HCT116 (cell line): ENCODE data around the gene TTLL7. TPM values are rescaled to one million over a fixed set of nuclear protein-coding genes. Genes with fewer than 3 reads are reported as not detected.

ENCODE experiments used
- ATAC-seq: fragments of 200-7000 bp; cut with Tn5 transposase; 2 replicates; pipeline ENCODE4 v1.9.1; 2020; ENCODE audit warnings: mild to moderate bottlenecking, moderate library complexity
- BruUV-seq: library from RNA; stranded (reverse); fragments of 400-500 nt; replicated peaks from 2 replicates; lab custom pipeline; 2021; lab: Mats Ljungman, UMichigan
- CTCF ChIA-PET: fragments of 300-600 bp; sonication (Branson Sonifier 250); formaldehyde crosslinking; loops from one replicate; lab custom pipeline; 2021; ENCODE audit warnings: antibody characterized with exemption; lab: Charles Lee
- POLR2A ChIA-PET: fragments of 300-600, 350-600 bp; sonication (Branson Sonifier 250); formaldehyde crosslinking; loops from one replicate; lab custom pipeline; 2021; ENCODE audit warnings: antibody characterized with exemption; lab: Charles Lee
- RAD21 ChIA-PET, 2 experiments: fragments of 300-600 bp; sonication (Branson Sonifier 250); formaldehyde crosslinking; loops; one replicate each; lab custom pipeline; 2023; ENCODE audit warnings: low total read pairs in 2 of 2; ENCODE audit not compliant: uncharacterized antibody in 2 of 2, unreplicated experiment in 2 of 2, low non-redundant PET in 1 of 2; lab: Charles Lee
- DNase-seq: peaks from one replicate; pipeline ENCODE4 v3.0.0-alpha.2; 2010; ENCODE audit warnings: low read depth, low spot score
- H2AFZ ChIP-seq: fragments of 200-600 bp; shearing (Covaris generic), sonication (generic); 2 replicates; pipeline ENCODE4 v1.6.1; 2017; ENCODE audit warnings: low read depth, mixed run types, mixed read lengths, antibody characterized with exemption, low read length; ENCODE audit not compliant: poor library complexity, severe bottlenecking
- H3K27ac ChIP-seq: 2 replicates; pipeline ENCODE4 v1.5.1; 2012; ENCODE audit warnings: low read depth, low read length
- H3K27me3 ChIP-seq: fragments of 200-600 bp; sonication (generic); 2 replicates; pipeline ENCODE4 v1.6.1; 2016; ENCODE audit warnings: mixed run types, low read length, mixed read lengths; ENCODE audit not compliant: insufficient read depth
- H3K36me3 ChIP-seq, 2 experiments: fragments of 200-500 bp in 1 of 2; fragments of 200-600 bp in 1 of 2; sonication (Bioruptor generic) in 1 of 2; sonication (generic) in 1 of 2; 2 replicates each; pipeline versions ENCODE4 v1.5.1 to v1.6.1; 2014 to 2016; ENCODE audit warnings: low read length in 2 of 2, inconsistent platforms in 1 of 2, mixed read lengths in 1 of 2, mixed run types in 1 of 2; ENCODE audit not compliant: insufficient read depth in 2 of 2, control insufficient read depth in 1 of 2
- H3K4me1 ChIP-seq, 2 experiments: fragments of 200-600 bp in 1 of 2; sonication (generic) in 1 of 2; 2 replicates each; pipeline versions ENCODE4 v1.5.1 to v1.6.1; 2012 to 2017; ENCODE audit warnings: low read length in 2 of 2, inconsistent platforms in 1 of 2, mild to moderate bottlenecking in 1 of 2, mixed read lengths in 1 of 2, mixed run types in 1 of 2, moderate library complexity in 1 of 2; ENCODE audit not compliant: insufficient read depth in 2 of 2, control insufficient read depth in 1 of 2
- H3K4me2 ChIP-seq: fragments of 200-600 bp; sonication (generic); 2 replicates; pipeline ENCODE4 v1.6.1; 2017; ENCODE audit warnings: mixed run types, low read length, mixed read lengths
- H3K4me3 ChIP-seq, 2 experiments: fragments of 200-600 bp in 1 of 2; sonication (generic) in 1 of 2; replicated peaks in 1 of 2; 2 replicates each; pipeline ENCODE4 v1.5.1; 2011 to 2016; ENCODE audit warnings: low read length in 2 of 2, control low read depth in 1 of 2, low read depth in 1 of 2, mild to moderate bottlenecking in 1 of 2, mixed read lengths in 1 of 2, mixed run types in 1 of 2
- H3K79me2 ChIP-seq: fragments of 200-600 bp; sonication (generic); 2 replicates; pipeline ENCODE4 v1.6.1; 2017; ENCODE audit warnings: mild to moderate bottlenecking, mixed run types, low read length, moderate library complexity, mixed read lengths; ENCODE audit not compliant: insufficient read depth
- H3K9ac ChIP-seq: fragments of 200-600 bp; sonication (generic); 2 replicates; pipeline ENCODE4 v1.6.1; 2016; ENCODE audit warnings: low read length, mixed read lengths
- H3K9me2 ChIP-seq: fragments of 200-600 bp; sonication (generic), shearing (Covaris generic); 2 replicates; pipeline ENCODE4 v1.6.1; 2017; ENCODE audit warnings: mixed run types, mild to moderate bottlenecking, moderate library complexity; ENCODE audit not compliant: insufficient read depth
- H3K9me3 ChIP-seq, 2 experiments: fragments of 200-500 bp in 1 of 2; fragments of 200-600 bp in 1 of 2; sonication (Bioruptor generic) in 1 of 2; sonication (generic) in 1 of 2; 2 replicates each; pipeline ENCODE4 v1.6.1; 2014 to 2017; ENCODE audit warnings: low read length in 2 of 2, mixed read lengths in 2 of 2, inconsistent platforms in 1 of 2, low read depth in 1 of 2, mild to moderate bottlenecking in 1 of 2, mixed run types in 1 of 2, moderate library complexity in 1 of 2; ENCODE audit not compliant: control insufficient read depth in 1 of 2, insufficient read depth in 1 of 2
- H4K20me1 ChIP-seq: fragments of 200-600 bp; sonication (generic), shearing (Covaris generic); 2 replicates; pipeline ENCODE4 v1.6.1; 2017; ENCODE audit warnings: mixed run types, mild to moderate bottlenecking, moderate library complexity; ENCODE audit not compliant: insufficient read depth
- CBX3 ChIP-seq: IDR thresholded peaks from 2 replicates; pipeline ENCODE4 v1.6.1; 2012; ENCODE audit warnings: low read depth
- EGR1 ChIP-seq: IDR thresholded peaks from 2 replicates; pipeline ENCODE4 v1.6.1; 2012; ENCODE audit warnings: low read depth
- ELF1 ChIP-seq: IDR thresholded peaks from 2 replicates; pipeline ENCODE4 v1.6.1; 2012; ENCODE audit warnings: low read depth, borderline replicate concordance
- EZH2phosphoT487 ChIP-seq: fragments of 200-600 bp; IDR thresholded peaks from 2 replicates; pipeline ENCODE4 v1.6.1; 2018; ENCODE audit warnings: antibody characterized with exemption, borderline replicate concordance
- JUND ChIP-seq: IDR thresholded peaks from 2 replicates; pipeline ENCODE4 v1.6.1; 2012
- POLR2A ChIP-seq: IDR thresholded peaks from 2 replicates; pipeline ENCODE4 v1.7.0; 2011; ENCODE audit warnings: borderline replicate concordance; ENCODE audit not compliant: insufficient read depth, insufficient read length; ENCODE audit errors: extremely low read depth
- RAD21 ChIP-seq: IDR thresholded peaks from 2 replicates; pipeline ENCODE4 v1.6.1; 2012; ENCODE audit warnings: low read depth, mild to moderate bottlenecking
- SIN3A ChIP-seq: IDR thresholded peaks from 2 replicates; pipeline ENCODE4 v1.6.1; 2012; ENCODE audit warnings: low read depth
- SP1 ChIP-seq: IDR thresholded peaks from 2 replicates; pipeline ENCODE4 v1.6.1; 2012; ENCODE audit warnings: low read depth
- TCF7L2 ChIP-seq: IDR thresholded peaks from 2 replicates; pipeline ENCODE4 v1.7.0; 2011; ENCODE audit warnings: borderline replicate concordance, inconsistent platforms; ENCODE audit not compliant: insufficient read depth, insufficient read length; ENCODE audit errors: extremely low read depth
- intact Hi-C: fragments of 100-400 bp; cut with micrococcal nuclease; formaldehyde crosslinking; loops from 2 replicates; pipeline ENCODE4 v1.10.0; 2022
- total RNA-seq: library from RNA; stranded (reverse); gene quantifications from one replicate; pipeline ENCODE4 v1.2.1, GENCODE V29; 2021; ENCODE audit not compliant: unreplicated experiment
- TF ChIP-seq, protein P1 (sequence below): IDR thresholded peaks from 2 replicates; pipeline ENCODE4 v1.6.1; 2012; ENCODE audit warnings: low read depth

TTLL7 gene
- total RNA-seq, 1 experiment from 2014 or later = 21.2 TPM

DNA sequence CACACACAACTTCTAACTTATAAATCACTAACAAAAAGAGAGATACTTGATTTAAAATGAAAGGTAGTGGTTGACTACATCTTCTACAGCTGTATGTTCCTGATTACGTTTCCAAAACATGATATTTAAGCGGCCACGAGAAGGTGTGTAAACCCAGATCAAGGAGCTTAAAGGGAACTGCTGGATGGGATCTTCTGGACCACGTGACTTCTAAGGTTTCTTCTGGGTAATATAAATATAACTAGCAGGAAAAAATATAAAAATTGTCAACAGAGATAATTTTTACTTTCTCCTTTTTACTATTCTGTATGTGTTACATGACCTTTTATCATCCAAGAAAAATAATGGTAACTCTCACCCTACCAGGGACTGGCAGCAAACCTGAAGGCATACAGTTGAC is 66.2 kb downstream of the TTLL7 start:
- Histone ChIP-seq H4K20me1 (no peaks in the 10 kb centered on the region), H3K4me3 (no peak overlapping the region), H3K27me3 (no peaks in the 10 kb centered on the region), H3K27ac (no peak overlapping the region), H3K9ac (no peak overlapping the region), H3K79me2 (no peaks in the 10 kb centered on the region), H3K4me2 (no peak overlapping the region), H3K4me1 (peaks cover 0 to 4% of the 10 kb centered on the region in 2 experiments; a peak in 1 of 4 replicates), H2AFZ (no peak overlapping the region), H3K36me3 (no peaks in the 10 kb centered on the region), H3K9me2 (no peaks in the 10 kb centered on the region), H3K9me3 (no peaks in the 10 kb centered on the region)
- ATAC-seq (no peak), DNase-seq (no peak)
- intact Hi-C loops = loop anchor here (1.0 to 10.0 kb wide), 2 partner anchors 18 to 822 kb away; no protein-coding TSS in a partner anchor
- no TSS peak for BruUV-seq
- ChIA-PET POLR2A (no interaction called here), RAD21 (interaction anchor here (1.1 to 1.4 kb wide), 3 partner anchors 190 to 191 kb away, joined by 3 to 6 read pairs (median 3); no protein-coding TSS in a partner anchor), CTCF (interaction anchor here (1.0 to 1.6 kb wide), 6 partner anchors 10 to 203 kb away, joined by 3 to 23 read pairs (median 4); no protein-coding TSS in a partner anchor)
- TF ChIP-seq SP1 (no peak), ELF1 (no peak), EZH2phosphoT487 (no peak), CBX3 (no peak), TCF7L2 (no peak), EGR1 (no peak), JUND (no peak), SIN3A (no peak), RAD21 (no peak), POLR2A (no peak)
- TF ChIP-seq, protein P1, sequence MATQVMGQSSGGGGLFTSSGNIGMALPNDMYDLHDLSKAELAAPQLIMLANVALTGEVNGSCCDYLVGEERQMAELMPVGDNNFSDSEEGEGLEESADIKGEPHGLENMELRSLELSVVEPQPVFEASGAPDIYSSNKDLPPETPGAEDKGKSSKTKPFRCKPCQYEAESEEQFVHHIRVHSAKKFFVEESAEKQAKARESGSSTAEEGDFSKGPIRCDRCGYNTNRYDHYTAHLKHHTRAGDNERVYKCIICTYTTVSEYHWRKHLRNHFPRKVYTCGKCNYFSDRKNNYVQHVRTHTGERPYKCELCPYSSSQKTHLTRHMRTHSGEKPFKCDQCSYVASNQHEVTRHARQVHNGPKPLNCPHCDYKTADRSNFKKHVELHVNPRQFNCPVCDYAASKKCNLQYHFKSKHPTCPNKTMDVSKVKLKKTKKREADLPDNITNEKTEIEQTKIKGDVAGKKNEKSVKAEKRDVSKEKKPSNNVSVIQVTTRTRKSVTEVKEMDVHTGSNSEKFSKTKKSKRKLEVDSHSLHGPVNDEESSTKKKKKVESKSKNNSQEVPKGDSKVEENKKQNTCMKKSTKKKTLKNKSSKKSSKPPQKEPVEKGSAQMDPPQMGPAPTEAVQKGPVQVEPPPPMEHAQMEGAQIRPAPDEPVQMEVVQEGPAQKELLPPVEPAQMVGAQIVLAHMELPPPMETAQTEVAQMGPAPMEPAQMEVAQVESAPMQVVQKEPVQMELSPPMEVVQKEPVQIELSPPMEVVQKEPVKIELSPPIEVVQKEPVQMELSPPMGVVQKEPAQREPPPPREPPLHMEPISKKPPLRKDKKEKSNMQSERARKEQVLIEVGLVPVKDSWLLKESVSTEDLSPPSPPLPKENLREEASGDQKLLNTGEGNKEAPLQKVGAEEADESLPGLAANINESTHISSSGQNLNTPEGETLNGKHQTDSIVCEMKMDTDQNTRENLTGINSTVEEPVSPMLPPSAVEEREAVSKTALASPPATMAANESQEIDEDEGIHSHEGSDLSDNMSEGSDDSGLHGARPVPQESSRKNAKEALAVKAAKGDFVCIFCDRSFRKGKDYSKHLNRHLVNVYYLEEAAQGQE = no peak
